PC-3 (cell line): ENCODE measurements around the gene CXADR.

Source experiments
- EZH2 ChIP-seq: fragments of 300-600 bp; sonication (generic); IDR thresholded peaks from one replicate; pipeline ENCODE4 v1.6.1; 2017; ENCODE audit warnings: antibody characterized with exemption, mild to moderate bottlenecking, low read length; ENCODE audit not compliant: unreplicated experiment
- EZH2phosphoT487 ChIP-seq: fragments of 300-600 bp; sonication (generic); IDR thresholded peaks from 2 replicates; pipeline ENCODE4 v1.6.1; 2018; ENCODE audit warnings: mild to moderate bottlenecking, antibody characterized with exemption, low read length, borderline replicate concordance
- TF ChIP-seq, protein P1 (sequence below): fragments of 300-600 bp; sonication (generic); conservative IDR thresholded peaks from 2 replicates; pipeline ENCODE4 v1.5.1; 2017; ENCODE audit warnings: antibody characterized with exemption, low read depth, mild to moderate bottlenecking, low read length

- TF ChIP-seq, protein P1, sequence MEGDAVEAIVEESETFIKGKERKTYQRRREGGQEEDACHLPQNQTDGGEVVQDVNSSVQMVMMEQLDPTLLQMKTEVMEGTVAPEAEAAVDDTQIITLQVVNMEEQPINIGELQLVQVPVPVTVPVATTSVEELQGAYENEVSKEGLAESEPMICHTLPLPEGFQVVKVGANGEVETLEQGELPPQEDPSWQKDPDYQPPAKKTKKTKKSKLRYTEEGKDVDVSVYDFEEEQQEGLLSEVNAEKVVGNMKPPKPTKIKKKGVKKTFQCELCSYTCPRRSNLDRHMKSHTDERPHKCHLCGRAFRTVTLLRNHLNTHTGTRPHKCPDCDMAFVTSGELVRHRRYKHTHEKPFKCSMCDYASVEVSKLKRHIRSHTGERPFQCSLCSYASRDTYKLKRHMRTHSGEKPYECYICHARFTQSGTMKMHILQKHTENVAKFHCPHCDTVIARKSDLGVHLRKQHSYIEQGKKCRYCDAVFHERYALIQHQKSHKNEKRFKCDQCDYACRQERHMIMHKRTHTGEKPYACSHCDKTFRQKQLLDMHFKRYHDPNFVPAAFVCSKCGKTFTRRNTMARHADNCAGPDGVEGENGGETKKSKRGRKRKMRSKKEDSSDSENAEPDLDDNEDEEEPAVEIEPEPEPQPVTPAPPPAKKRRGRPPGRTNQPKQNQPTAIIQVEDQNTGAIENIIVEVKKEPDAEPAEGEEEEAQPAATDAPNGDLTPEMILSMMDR, result no peak
- no peak for TF ChIP-seq EZH2phosphoT487
- no peak for TF ChIP-seq EZH2
Observed at GRCh38 chr21:17598437-17598836, 85.6 kb downstream of the CXADR start.
